Stimulated activated CD8-positive, alpha-beta memory T cell treated with anti-CD3 and anti-CD28 coated beads, Interleukin-12 subunit alpha, Interleukin-12 subunit beta, amount 100 ng/mL, for 24 hours (primary cell): ENCODE results near the gene SKI.
A peak's percentile ranks its signal among the peaks of the same experiment; 100 is the strongest.
"Not testable (repeated sequence)": the region's sequence is repeated elsewhere in the genome, so short reads cannot be mapped to it uniquely, and the experiment has no call there.

ENCODE experiments used
- DNase-seq: peaks from one replicate; pipeline ENCODE4 v3.0.0-alpha.2; 2020; ENCODE audit errors: extremely low read depth

Gene SKI

DNA sequence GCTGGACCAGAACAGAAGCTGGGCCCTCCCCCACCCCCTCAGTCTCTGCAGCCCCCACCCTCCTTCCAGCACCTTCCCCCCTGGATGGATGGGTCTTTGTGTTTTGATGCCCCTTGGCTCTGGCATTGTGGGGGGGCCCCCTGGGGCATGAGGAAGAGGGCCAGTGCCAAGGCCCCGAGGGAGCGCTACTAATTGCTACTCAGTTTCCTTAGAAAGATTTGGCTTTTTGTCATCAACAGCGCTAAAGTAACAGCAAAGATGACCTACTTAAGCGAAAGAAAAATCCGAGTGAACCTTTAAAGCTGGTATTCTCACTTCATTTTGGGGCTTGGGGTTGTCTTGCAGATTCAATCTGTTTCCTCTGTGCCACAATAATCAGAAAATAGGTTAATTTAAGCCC lies 63.5 kb downstream of the SKI start:
- no peak for DNase-seq

DNA sequence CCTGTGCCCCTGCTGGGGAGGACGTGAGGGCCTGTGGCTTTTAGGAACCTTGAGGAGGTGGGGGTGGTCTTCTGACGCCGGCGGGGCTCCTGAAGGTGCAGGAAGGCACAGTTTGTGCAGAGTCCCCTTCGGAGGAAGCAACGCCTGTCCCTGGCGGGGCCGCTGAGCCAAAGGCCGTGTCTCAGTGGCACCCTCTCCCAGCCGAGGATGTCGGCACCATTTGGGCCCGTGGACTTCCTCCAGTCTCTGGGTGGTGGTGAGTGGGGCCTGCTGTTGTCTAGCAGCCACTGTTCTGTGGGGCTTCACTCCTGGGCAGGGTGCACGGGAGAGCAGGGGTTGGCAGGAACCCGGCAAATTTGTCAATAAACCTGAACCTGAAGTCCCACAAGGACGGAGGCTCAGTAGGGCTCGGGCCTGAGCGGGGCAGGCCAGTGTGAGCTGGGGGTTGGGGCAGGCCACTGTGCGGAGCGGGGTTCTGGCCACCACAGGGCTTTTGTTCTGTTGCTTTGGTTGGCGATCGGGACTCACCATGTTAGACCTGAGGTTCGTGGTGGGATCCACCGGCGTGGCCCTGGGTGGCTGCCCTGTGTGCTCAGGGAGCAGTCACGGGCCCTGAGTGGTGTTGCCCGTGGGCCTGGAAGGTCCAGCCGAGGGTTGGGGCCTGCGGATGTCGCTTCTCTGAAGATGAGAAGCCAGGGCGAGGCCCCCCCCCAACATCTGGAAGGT lies 64.8 kb downstream of the SKI start:
- DNase-seq = no peak

DNA sequence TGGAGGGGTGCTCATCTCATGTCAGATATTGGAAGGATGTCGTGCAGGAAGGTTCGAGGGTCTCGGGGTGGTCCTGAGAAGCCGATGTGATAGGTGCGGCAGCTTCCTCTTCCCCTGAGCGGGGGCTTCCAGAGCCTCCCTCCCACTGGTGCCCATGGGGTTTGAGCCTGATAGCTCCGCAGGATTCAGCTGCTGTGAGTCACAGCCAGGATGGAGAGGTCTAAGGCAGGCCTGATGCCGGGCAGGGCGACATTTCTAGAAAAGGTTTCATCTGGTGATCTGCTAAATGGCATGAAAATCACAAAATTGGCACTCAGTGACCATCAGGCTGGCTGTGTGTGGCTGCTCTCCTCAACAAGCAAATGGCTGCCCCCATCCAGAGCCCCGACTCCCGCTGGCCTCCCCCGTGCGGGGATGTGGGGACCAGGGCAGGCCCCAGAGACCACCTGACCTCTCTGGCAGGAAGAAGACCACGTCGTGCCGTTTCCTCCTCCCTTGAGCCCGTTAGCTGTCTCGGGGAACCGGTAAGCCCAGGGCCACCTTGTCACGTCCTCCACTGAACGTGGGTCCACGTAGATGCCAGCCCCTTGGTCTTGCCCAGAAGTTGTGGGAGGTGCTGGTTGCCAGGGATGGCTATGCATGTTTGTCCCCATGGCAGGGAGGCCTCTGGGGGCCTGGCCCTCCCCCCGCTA lies 66.1 kb downstream of the SKI start:
- no peak for DNase-seq

DNA sequence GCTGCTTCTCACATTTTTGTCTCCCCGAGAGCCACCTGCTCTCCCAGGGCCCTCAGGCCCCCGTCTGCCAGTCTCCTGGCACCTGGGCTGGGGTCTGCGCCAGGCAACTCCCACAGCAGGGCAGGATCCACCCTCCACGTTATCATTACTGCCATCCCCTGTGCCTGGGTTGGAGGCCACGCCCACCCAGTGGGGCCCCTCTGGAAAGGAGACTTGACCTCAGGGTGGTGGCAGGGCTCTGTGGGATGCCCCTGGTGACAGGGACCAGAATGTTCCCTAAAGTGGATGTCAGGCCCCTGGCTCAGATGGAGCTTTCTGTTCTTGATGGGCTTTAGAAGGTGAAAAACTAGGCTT lies 66.6 kb downstream of the SKI start:
- DNase-seq = no peak

DNA sequence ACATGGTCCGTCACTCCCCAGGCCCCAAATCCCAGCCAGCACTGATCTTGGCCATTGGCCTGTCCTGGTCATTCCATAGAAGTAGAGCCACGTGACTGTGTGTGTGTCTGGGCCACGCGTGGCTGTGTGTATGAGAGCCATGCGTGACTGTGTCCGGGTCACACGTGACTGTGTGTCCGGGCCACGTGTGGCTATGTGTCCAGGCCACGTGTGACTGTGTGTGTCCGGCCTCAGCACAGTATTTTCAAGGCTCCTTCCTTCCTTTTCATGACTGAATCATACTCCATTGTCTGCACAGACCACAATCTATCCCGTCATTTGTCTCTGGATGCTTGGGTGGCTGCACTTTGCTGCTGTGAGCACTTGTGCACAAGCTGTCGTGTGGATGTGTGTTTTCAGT lies 67.4 kb downstream of the SKI start:
- no peak for DNase-seq

DNA sequence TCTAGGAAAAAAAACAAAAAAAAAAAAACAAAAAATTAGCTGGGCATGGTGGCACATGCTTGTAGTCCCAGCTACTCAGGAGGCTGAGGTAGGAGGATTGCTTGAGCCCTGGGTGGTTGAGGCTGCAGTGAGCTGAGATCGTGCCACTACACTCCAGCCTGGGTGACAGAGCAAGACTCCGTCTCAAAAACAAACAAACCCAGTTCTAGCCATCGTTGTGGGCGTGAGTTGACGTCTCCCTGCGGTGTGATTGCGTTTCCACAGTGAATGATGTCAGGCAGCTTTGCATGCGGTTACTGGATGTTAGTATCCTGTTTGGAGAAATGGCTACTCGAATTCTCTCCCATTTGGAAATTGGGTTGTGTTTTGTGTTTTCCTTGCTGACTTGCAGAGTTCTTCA lies 68.1 kb downstream of the SKI start:
- not testable (repeated sequence) for DNase-seq

DNA sequence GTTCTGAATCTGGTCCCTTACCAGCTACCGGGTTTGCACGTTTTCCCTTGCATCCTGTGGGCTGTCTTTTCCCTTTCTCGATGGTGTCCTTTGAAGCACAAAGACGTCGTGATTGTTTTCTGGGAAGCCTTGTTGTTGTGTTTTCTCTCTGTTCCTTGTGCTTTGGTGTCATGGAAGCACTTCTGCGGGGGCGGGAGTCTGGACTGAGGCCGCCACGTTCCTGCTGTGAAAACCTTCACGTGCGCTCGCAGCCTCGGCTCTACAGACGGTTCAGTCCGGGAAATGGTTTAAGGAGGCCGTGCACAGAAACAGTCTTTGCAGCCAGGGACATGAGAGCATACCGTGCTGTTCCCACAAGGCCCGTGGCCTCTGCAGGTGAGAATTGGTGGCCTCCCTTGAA lies 68.5 kb downstream of the SKI start:
- DNase-seq = no peak

DNA sequence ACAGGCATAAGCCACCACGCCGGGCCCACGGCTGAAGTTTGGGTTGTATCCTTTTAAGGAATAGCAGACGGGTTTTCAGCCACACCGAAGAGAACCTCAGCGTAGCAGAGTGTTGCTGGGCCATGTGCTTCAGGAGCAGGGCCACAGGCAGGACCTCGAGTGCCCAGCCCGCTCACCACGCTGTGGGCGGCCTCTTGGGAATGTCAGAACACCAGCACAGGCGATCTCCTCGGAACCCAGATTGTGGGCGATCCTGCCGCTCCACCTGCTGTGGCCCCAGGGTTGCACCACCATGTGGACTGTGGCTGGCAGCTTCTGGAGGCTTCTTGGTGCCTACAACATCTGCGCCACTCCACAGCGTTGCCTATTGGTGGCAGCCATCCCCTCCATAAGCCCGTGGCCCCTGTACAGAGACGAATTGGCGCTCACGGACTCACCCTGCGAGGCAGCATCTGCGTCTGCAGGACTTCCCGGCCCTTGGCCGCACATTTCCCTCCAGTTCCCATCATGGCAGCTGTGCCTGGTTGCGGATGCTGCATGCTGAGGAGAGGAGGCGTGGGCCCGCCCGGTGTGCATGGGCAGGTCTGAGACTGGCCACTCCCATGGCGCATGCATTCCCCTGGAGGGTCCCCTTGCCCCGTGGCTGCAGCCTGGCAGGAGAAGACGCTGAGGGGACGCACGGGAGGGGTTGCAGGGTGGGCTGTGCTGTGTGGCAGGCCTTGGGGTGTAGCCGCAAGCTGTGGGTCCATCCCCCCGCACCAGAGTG lies 69.3 kb downstream of the SKI start:
- DNase-seq = no peak

DNA sequence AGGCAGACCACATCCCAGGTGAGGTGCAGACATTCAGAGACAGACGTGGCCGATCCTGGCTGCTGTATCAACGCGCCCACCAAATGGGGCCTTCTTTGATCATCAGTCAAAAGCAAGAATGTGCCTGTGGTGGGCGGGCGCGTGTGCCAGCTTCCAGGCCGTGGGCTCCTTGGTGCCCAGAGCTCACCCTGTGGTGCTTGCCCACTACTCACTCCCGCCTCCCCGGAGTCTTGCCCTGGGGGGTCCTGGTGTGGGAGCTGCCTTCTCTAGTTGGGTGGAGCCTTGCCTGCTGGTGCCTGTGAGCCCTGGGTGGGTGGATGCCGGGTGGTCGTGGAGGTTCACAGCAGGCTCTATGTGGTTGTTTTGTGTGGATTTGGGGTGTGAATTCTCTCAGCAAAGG lies 70.6 kb downstream of the SKI start:
- no peak for DNase-seq

DNA sequence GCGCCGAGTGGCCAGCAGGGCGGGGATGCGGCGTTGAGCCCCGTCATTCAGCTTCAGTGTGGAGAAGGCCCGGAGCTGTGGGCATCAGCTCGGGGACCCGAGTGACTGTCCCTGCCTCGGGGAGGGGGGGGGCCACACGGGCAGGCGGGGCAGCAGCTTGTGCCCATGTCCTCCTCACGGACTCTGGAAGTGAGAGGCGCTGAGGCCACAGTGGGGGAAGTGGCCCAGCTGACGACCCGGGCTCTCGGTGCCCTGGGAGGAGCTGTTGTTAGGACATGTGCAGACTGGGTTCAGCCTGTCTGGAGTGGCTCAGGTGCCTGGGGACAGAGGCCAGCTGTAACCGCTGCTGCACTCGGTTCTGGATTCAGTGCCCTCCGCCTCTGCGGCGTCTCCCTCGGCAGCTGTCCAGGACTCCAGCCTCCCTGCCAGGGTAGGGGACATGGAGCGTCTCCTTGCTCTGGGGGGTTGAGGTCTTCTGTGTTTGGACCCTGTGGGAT lies 71.1 kb downstream of the SKI start:
- DNase-seq = no peak

DNA sequence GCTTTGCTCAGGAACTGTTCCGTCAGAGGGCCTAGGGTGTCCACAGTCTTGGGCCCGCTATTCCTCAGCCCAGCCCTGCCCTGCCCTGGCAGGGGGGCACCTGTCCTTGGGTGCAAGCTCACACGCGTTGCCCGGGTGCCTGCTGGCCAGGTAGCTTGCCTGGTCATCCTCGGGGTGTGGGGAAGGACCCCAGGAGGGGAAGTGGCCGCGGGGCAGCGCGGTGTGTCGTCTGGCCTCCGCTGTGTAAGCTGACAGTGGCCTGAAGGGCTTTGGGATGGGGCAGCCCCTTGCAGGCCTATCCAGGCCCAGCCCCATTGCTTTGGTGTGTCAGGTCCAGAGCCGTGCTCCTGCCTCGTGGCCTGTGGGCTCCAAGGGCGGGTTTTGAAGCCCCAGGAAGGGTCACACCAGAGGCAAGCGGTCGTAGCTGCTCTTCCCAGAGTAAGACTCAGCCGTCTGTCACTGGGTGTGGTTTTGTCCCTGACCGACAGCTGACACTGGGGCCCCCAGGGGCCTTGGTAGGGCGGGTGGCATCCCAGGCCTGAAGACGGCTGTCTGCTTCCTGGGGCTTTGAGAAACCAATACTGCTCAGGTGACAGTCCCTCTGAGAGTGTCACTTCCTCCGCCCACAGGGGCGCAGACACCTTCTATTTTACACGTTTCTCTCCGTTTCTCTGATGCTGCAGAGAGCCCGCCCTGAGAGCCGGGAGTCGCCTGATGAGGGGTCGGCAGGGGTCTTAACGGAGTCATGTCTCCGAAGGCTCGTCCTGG lies 72.1 kb downstream of the SKI start:
- DNase-seq = peak; percentile 59

DNA sequence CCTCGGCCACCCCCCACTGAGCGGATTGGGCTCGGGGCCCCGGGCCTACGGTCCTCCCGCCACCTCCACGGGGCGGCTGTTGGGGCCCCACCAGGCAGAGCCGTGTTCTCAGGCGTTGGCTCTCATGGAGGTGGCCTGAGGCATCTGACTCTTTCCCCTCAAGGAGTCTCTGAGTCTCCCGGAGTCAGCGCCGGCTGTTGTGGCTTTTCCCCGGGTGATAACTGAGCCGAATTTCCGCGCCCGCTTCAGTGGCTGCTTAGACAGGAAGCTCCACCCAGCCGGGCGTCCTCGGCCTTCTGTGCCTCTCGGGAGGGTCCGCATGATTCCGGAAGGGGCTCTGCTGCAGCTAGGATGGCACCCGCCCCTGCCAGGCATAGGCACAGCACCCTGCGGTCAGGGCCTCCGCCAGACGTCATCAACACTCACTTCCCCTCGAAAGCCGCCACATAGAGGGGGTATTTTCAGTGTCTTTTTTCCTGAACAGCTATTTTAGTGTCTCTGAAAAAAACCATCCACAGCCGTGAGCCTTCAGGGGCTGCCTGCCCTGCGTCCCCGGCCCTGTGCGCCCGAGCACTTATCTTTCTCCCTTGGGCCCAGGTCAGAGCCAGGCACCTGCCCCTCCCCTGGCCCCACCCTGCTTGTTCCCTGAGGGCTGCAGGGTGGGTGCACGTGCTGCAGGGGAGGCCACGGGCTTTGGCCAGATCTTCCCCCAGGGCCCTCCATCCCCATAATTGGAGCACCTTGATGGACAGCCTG lies 72.9 kb downstream of the SKI start:
- DNase-seq = peak; percentile 71

DNA sequence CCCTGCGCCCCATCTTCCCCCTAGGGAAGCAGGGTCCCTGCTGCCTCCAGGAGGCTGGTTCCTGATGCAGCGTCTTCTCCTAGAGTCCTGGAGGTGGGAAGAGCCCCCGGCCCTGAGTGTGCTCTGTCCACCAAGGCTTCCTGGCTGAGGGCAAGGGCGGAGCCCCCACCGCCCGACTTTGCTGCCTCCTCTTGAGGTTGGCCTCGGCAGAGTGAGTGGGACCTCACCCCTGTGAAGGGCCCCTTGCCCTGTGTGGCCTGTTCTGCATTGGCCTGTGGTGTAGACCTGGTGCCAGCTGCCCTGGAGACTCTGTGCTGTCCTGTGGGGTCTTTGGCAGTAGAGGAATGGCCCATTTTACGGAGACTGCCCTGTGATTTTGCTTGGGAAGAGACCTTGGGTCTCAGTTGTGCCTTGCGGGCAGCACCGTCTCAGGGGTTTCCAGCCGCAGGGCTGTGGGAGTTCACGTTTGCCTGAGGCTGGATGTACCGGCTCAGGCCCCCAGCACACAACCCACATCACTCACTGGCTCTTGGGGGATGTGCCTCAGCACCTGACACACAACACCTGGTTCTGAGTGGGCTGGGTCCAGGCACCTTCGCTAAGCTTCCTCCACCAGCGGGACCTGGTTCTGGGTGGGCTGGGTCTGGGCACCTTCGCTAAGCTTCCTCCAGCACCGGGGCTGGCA lies 73.6 kb downstream of the SKI start:
- DNase-seq = no peak

DNA sequence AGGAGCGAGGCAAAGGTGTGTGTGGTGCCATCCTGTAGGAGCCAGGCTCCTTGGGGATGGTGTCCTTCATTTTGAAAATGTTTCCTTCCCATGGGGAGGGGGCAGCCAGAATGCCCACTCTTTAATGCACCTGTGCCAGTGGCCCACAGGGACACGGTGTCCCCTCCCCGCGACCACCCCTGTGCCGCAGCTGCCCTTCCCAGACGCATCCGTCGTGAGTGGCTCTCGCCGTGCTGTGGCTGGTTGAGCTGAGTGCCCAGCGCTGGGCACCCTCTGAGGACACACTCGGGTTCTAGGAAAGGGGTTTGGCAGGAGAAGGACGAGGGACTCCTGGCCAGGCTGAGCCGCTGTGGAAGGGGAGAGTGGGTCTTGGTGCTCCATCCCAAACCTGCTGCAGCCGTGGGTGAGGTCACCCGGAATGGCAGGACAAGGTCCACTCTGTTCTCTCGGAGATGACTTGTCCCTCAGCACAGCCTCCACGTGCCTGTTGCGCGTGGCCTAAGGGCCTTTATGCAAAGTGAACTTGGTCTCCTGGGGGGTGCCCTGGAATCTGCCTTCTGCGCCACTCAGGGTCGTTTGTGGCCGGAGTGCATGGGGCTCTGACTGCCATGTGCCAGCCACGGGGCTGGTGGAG lies 74.3 kb downstream of the SKI start:
- DNase-seq = no peak

DNA sequence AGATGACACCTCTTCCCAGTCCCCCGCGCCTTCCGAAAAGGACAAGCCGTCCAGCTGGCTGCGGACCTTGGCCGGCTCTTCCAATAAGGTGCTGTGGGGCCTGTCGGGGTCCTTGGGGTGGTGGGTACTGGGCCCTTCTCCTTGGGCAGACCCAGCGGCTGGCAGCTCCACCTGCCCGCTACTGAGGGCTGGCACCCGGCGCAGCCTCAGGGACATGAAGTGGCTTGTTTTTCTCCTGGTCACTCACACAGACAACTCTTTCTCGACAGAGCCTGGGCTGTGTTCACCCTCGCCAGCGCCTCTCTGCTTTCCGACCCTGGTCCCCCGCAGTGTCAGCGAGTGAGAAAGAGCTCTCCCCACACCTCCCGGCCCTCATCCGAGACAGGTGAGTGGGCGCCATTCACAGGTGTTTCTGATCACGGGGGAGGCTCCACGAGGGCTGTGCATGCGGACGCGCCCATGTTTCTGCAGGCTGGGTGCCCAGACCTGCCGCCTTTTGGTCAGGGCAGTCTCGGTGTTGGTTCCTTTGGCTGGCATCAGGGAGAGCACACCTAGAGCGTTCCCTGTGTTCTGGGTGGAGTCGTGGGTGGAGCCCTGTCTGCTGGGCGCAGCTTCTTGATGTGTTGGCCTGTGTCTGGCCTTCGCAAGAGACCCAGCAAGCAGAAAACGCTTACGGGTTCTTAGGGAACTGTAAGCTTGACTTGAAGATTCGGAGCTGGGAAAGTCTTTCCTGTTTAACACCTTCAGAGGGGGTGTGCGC lies 75.1 kb downstream of the SKI start:
- DNase-seq = no peak

DNA sequence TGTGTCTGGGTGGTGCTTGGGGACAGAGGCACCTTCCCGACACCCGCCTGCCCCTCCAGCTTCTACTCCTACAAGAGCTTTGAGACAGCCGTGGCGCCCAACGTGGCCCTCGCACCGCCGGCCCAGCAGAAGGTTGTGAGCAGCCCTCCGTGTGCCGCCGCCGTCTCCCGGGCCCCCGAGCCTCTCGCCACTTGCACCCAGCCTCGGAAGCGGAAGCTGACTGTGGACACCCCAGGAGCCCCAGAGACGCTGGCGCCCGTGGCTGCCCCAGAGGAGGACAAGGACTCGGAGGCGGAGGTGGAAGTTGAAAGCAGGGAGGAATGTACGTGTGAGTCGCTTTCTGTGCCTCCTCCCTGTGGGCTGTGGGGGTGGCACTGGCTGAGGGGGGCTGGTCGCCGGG lies 75.7 kb downstream of the SKI start:
- DNase-seq = no peak

DNA sequence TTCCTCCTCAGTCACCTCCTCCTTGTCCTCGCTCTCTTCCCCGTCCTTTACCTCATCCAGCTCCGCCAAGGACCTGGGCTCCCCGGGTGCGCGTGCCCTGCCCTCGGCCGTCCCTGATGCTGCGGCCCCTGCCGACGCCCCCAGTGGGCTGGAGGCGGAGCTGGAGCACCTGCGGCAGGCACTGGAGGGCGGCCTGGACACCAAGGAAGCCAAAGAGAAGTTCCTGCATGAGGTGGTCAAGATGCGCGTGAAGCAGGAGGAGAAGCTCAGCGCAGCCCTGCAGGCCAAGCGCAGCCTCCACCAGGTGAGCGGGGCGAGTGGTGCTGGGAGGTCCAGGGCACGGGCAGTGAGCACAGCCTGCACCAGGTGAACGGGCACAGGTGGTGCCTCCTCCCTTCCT lies 76.2 kb downstream of the SKI start:
- no peak for DNase-seq

DNA sequence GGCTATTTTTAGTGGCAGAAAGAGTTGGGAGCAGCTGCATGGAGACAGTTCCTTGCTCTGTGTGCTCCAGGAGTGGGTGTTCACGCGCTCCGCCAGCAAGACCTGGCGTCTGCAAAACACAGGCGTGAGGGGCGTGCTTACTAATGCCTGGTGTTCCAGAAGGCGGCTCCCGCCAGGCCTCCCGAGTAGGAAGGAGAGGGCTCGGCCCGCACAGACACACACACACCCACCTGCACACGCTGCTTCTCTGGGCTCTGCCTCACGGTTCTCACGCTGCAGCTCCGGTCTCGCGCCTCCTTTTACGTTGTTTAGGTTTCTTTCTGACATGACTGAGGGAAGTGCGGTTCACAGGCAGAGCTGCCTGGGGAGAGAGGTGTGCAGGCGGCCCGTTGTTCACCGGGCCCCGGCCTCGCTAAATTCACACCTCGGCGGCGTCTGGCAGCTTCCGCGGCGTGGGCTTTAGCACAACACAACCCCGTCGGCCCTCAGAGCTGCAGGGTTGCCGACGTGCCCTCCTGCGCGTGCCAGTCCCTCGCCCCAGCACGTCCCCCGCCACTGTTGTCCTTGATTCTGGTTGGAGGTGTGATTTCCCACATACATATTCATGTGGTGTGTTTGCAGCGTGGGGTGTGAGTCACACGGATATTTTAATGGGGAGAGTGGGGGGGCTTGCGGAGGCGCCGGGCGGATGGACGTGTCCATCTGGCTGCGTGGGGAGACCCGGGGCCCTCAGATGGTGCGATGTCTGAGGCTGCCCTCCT lies 77.0 kb downstream of the SKI start:
- no peak for DNase-seq
